Measurements from ENCODE around the gene SMIM1.

The SMIM1 gene

GRCh38 chr1:3763351-3764125 is 9.0 kb upstream of the SMIM1 start:
- TF ChIP-seq CTCF (IDR thresholded peaks at IDR 0.05), result no peak

GRCh38 chr1:3767328-3767925 is 5.1 kb upstream of the SMIM1 start:
- TF ChIP-seq CTCF (IDR thresholded peaks at IDR 0.05), result no peak

- TF ChIP-seq CTCF (IDR thresholded peaks at IDR 0.05), result no peak
Observed at GRCh38 chr1:3768811-3769390, 3.6 kb upstream of the SMIM1 start.

- TF ChIP-seq CTCF (IDR thresholded peaks at IDR 0.05), result no peak
Observed at GRCh38 chr1:3770047-3770765, 2.3 kb upstream of the SMIM1 start.

GRCh38 chr1:3771108-3772026 is 1.2 kb upstream of the SMIM1 start:
- no peak for TF ChIP-seq CTCF (IDR thresholded peaks at IDR 0.05)

GRCh38 chr1:3772027-3772714 is 378 bp upstream of the SMIM1 start:
- no peak for TF ChIP-seq CTCF (IDR thresholded peaks at IDR 0.05)

All from LNCAP (cell line).